Spleen (tissue), 7 donors: ENCODE results near the gene ARL8B.

ENCODE experiments used
- CTCF ChIP-seq, 11 experiments: fragments of 200-600 bp in 7 of 11; fragments of 450-650 bp in 4 of 11; sonication (generic) in 4 of 11; IDR thresholded peaks in 8 of 11; conservative IDR thresholded peaks in 3 of 11; 1 replicate in 7 of 11; 2 replicates in 4 of 11; pipeline versions ENCODE4 v1.4.0 to v1.8.0; 2016 to 2021; ENCODE audit warnings: antibody characterized with exemption in 11 of 11, inconsistent platforms in 4 of 11, mild to moderate bottlenecking in 1 of 11
- POLR2A ChIP-seq, 3 donors: fragments of 450-650 bp; IDR thresholded peaks; one replicate each; pipeline ENCODE4 v1.5.1; 2017; ENCODE audit warnings: antibody characterized with exemption in 3 of 3, mild to moderate bottlenecking in 1 of 3
- POLR2AphosphoS5 ChIP-seq, 3 donors: sonication (generic); formaldehyde crosslinking; IDR thresholded peaks; one replicate each; pipeline ENCODE4 v1.5.1; 2017; ENCODE audit warnings: antibody characterized with exemption in 3 of 3
- donor health status: DM: no; HTN: no; CAD: no; lungs with moderate emphysema.
- donor health status: DM: no; HTN: no; CAD: no.
- donor health status: DM: no; HTN: no; CAD: no.

- TF ChIP-seq CTCF (IDR thresholded peaks at IDR 0.05 in 8 of 11, conservative IDR thresholded peaks at IDR 0.05 in 3 of 11), result no peak
- TF ChIP-seq POLR2AphosphoS5 (IDR thresholded peaks at IDR 0.05), result no peak
- no peak for TF ChIP-seq POLR2A (IDR thresholded peaks at IDR 0.05)
These were observed 72.2 kb downstream of the ARL8B start for GRCh38 chr3:5194341-5194740.
